K562 (cell line): ENCODE data around the gene TRMT44. TPM values are rescaled to one million over a fixed set of nuclear protein-coding genes. Genes with fewer than 3 reads are reported as not detected.

Source experiments
- BRD9 ChIP-seq: fragments of 450-650 bp; IDR thresholded peaks from 2 replicates; pipeline ENCODE4 v1.6.1; 2018; ENCODE audit warnings: low read depth; ENCODE audit not compliant: partially characterized antibody
- CREB5 ChIP-seq: fragments of 250-450 bp; sonication (Bioruptor Pico); IDR thresholded peaks from 2 replicates; pipeline ENCODE4 v1.5.0; 2020; ENCODE audit warnings: mild to moderate bottlenecking
- E2F1 ChIP-seq: sonication (generic); formaldehyde crosslinking; IDR thresholded peaks from 2 replicates; pipeline ENCODE4 v1.8.1; 2023; ENCODE audit warnings: mild to moderate bottlenecking, missing genetic modification reagents, moderate library complexity
- KDM1A ChIP-seq, 2 experiments: fragments of 450-650 bp; IDR thresholded peaks; 2 replicates each; pipeline ENCODE4 v1.6.1; 2016; ENCODE audit warnings: mild to moderate bottlenecking in 2 of 2
- NFIX ChIP-seq: fragments of 250-450 bp; sonication (Bioruptor Pico); IDR thresholded peaks from 2 replicates; pipeline ENCODE4 v1.4.0; 2020; ENCODE audit warnings: low read depth, mild to moderate bottlenecking, moderate library complexity
- NRF1 ChIP-seq, 2 experiments: fragments of 450-650 bp; IDR thresholded peaks in 1 of 2; conservative IDR thresholded peaks in 1 of 2; 2 replicates each; pipeline ENCODE4 v1.6.1; 2014; ENCODE audit warnings: mild to moderate bottlenecking in 2 of 2
- polyA plus RNA-seq, 8 experiments: library from polyadenylated mRNA; depleted of rRNA in 4 of 8; stranded (reverse) in 5 of 8; unstranded in 3 of 8; fragments of >200 nt; fragmentation: Nextera tagmentation in 2 of 8; fragmentation: Illumina TruSeq in 1 of 8; extraction: Ambion mirVana in 2 of 8; extraction: Trizol in 1 of 8; gene quantifications; 2 replicates each; pipeline versions ENCODE4 v1.2.1 to v1.2.3, GENCODE V29; 2011 to 2014; ENCODE audit warnings: inconsistent platforms in 1 of 8, missing spikeins in 1 of 8
- total RNA-seq, 7 experiments: library from RNA; depleted of rRNA in 6 of 7; stranded (reverse); fragments of >200 nt in 6 of 7; fragmentation: Illumina TruSeq in 2 of 7; extraction: Trizol in 2 of 7; gene quantifications; 2 replicates each; pipeline versions ENCODE4 v1.2.1 to v1.2.3, GENCODE V29; 2011 to 2021; ENCODE audit warnings: low replicate concordance in 1 of 7
- TF ChIP-seq, protein P1 (sequence below): sonication (generic); formaldehyde crosslinking; IDR thresholded peaks from 2 replicates; pipeline ENCODE4 v1.8.0; 2022; ENCODE audit warnings: mild to moderate bottlenecking, missing genetic modification reagents

TRMT44 gene
- total and polyA plus RNA-seq, 9 of the 15 experiments (the other 6 are each of a cell fraction or from before 2014, with no cell fraction given) = 1.2 to 18.6 (median 10.0) TPM

DNA sequence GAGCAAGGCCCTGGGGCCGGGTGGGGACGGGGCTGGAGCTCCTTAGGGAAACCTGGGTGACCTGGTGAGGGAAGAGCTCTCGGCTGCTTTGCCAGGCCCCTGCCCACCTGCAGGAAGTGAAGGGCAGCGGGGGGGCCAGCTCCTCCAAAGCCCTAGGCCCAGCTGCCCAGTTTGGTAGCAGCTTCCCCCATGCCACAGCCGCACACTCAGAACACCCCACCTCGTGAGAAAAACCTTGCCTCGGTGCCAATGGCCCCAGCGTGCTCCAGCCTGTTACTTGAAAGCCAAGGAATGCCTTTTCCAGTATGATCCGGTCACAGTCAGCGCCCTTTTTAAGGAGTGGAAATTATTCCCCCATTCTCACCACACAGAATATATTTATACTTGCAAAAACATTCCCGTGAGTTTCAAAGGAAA, 38.4 kb upstream of the TRMT44 start (continued):
- TF ChIP-seq, protein P1, sequence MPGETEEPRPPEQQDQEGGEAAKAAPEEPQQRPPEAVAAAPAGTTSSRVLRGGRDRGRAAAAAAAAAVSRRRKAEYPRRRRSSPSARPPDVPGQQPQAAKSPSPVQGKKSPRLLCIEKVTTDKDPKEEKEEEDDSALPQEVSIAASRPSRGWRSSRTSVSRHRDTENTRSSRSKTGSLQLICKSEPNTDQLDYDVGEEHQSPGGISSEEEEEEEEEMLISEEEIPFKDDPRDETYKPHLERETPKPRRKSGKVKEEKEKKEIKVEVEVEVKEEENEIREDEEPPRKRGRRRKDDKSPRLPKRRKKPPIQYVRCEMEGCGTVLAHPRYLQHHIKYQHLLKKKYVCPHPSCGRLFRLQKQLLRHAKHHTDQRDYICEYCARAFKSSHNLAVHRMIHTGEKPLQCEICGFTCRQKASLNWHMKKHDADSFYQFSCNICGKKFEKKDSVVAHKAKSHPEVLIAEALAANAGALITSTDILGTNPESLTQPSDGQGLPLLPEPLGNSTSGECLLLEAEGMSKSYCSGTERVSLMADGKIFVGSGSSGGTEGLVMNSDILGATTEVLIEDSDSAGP = no peak
- TF ChIP-seq KDM1A (IDR thresholded peaks at IDR 0.05) = no peak
- TF ChIP-seq NFIX (CRISPR knock-in tag) = no peak
- TF ChIP-seq NRF1 (conservative IDR thresholded peaks at IDR 0.05 in 1 of 2, IDR thresholded peaks at IDR 0.05 in 1 of 2) = no peak
- TF ChIP-seq BRD9 = no peak
- no peak for TF ChIP-seq CREB5 (CRISPR knock-in tag)
- TF ChIP-seq E2F1 (CRISPR knock-in tag) = no peak
- TF ChIP-seq, all 486 proteins: peak for 0
